Measurements from ENCODE around the gene EFNA4.

DNA sequence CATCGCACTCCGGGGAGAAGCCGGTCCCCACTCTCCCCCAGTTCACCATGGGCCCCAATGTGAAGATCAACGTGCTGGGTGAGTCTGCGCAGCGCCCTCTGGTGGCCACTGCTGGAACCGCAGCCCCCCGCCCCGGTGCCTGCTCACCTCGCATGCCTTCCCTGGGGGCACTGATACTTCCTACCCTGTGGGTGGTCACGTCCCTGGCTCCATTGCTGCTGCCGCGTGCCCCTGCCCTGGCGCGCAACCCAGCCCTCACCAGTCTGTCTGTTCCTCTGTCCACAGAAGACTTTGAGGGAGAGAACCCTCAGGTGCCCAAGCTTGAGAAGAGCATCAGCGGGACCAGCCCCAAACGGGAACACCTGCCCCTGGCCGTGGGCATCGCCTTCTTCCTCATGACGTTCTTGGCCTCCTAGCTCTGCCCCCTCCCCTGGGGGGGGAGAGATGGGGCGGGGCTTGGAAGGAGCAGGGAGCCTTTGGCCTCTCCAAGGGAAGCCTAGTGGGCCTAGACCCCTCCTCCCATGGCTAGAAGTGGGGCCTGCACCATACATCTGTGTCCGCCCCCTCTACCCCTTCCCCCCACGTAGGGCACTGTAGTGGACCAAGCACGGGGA is 22.7 kb downstream of the EFNA4 start:
- TF ChIP-seq, protein P1, sequence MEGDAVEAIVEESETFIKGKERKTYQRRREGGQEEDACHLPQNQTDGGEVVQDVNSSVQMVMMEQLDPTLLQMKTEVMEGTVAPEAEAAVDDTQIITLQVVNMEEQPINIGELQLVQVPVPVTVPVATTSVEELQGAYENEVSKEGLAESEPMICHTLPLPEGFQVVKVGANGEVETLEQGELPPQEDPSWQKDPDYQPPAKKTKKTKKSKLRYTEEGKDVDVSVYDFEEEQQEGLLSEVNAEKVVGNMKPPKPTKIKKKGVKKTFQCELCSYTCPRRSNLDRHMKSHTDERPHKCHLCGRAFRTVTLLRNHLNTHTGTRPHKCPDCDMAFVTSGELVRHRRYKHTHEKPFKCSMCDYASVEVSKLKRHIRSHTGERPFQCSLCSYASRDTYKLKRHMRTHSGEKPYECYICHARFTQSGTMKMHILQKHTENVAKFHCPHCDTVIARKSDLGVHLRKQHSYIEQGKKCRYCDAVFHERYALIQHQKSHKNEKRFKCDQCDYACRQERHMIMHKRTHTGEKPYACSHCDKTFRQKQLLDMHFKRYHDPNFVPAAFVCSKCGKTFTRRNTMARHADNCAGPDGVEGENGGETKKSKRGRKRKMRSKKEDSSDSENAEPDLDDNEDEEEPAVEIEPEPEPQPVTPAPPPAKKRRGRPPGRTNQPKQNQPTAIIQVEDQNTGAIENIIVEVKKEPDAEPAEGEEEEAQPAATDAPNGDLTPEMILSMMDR (IDR thresholded peaks at IDR 0.05): peak; percentile 98
- TF ChIP-seq EZH2 (IDR thresholded peaks at IDR 0.05; ENCODE audit: borderline replicate concordance, insufficient read depth, low read depth, low read length, poor library complexity, severe bottlenecking): no peak
